Activated naive CD8-positive, alpha-beta T cell treated with anti-CD3 and anti-CD28 coated beads, Interleukin-2, amount 50 U/mL, for 24 hours (primary cell): ENCODE results near the gene SORT1.
A peak's percentile ranks its signal among the peaks of the same experiment; 100 is the strongest.

Source experiments
- ATAC-seq: fragments of 150-1000 bp; cut with Tn5 transposase; one replicate; pipeline ENCODE4 v1.10.0; 2021
- DNase-seq: peaks from one replicate; pipeline ENCODE4 v3.0.0; 2021
- H3K27ac Mint-ChIP-seq: one replicate; pipeline ENCODE4 v1.8.0; 2021; ENCODE audit warnings: mild to moderate bottlenecking, mixed read lengths
- H3K27me3 Mint-ChIP-seq: one replicate; pipeline ENCODE4 v1.8.0; 2021; ENCODE audit warnings: mixed read lengths
- H3K36me3 Mint-ChIP-seq: one replicate; pipeline ENCODE4 v1.8.0; 2021; ENCODE audit warnings: low read depth, mixed read lengths
- H3K4me1 Mint-ChIP-seq: one replicate; pipeline ENCODE4 v1.8.0; 2021; ENCODE audit warnings: mixed read lengths
- H3K4me3 Mint-ChIP-seq: one replicate; pipeline ENCODE4 v1.8.0; 2021; ENCODE audit warnings: mild to moderate bottlenecking, moderate library complexity, mixed read lengths
- H3K9me3 Mint-ChIP-seq: one replicate; pipeline ENCODE4 v1.8.0; 2021; ENCODE audit warnings: mixed read lengths

Gene SORT1

DNA sequence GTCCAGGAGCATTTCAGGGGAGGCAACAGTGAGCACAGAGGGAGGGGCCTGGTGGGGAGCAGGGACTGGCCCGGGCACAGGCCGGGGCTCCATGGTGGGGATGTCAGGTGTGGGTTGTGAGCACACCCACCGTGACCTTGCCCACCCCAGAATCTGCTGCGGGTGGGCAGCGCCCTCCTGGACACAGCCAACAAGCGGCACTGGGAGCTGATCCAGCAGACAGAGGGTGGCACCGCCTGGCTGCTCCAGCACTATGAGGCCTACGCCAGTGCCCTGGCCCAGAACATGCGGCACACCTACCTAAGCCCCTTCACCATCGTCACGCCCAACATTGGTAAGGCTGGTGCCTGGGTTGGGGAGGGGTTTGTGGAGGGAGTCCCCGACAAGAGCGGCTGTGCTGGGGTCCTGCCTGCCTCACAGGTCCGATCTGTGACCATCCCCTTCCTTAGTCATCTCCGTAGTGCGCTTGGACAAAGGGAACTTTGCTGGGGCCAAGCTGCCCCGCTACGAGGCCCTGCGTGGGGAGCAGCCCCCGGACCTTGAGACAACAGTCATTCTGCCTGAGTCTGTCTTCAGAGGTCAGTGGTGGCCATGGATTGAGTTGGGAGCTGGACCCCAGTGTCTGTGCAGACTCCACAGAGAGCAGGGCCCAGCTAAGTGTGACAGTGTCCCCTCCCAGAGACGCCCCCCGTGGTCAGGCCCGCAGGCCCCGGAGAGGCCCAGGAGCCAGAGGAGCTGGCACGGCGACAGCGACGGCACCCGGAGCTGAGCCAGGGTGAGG, 129.1 kb downstream of the SORT1 start:
- ATAC-seq: no peak
- DNase-seq: no peak
- Mint-ChIP-seq H3K4me1 (peaks cover under 1% of the 10 kb centered on the region), H3K36me3 (no peaks in the 10 kb centered on the region), H3K9me3 (no peaks in the 10 kb centered on the region), H3K27me3 (no peaks in the 10 kb centered on the region), H3K27ac (no peak overlapping the region), H3K4me3 (no peak overlapping the region)

DNA sequence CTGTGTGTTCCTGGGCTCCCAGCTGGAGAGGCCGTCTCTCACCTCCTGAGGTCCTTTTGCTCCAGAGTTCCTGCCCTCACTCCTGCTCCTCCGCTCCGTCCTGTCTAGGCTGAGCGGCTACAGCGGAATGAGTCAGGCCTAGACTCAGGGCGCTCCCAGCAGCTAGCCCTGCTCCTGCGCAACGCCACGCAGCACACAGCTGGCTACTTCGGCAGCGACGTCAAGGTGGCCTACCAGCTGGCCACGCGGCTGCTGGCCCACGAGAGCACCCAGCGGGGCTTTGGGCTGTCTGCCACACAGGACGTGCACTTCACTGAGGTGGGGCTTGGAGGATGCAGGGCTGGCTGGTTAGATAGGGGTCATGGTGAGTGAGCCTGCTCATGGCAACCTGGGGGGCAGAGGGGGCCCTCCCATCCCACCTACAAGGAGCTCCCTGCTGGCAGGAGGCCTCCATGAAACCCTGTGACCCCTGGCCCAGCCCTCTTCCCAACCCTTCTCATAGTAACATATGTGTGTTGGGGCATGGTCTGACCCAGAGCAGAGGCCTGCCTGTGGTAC, 129.9 kb downstream of the SORT1 start:
- Mint-ChIP-seq H3K27ac (no peak overlapping the region), H3K36me3 (no peaks in the 10 kb centered on the region), H3K4me3 (no peak overlapping the region), H3K9me3 (no peaks in the 10 kb centered on the region), H3K27me3 (peaks cover 2% of the 10 kb centered on the region), H3K4me1 (peaks cover 3% of the 10 kb centered on the region)
- no peak for ATAC-seq
- no peak for DNase-seq

DNA sequence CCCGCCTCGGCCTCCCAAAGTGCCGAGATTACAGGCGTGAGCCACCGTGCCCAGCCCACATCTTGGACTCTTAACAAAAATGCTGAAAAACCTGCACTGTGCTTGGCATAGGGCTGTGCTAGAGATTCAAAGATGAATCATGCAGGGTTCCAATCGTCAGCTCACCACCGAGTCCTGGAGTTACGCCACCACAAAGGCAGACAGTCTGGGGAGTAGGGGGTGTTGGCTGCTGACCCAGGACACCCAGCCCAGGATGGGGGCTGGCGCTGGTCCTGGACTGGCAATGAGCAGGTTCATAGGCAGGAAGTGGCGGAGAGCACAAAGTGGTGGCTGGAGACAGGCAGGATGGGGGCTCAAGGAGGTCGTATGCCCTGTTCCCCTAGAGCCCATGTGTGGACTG, 130.8 kb downstream of the SORT1 start:
- Mint-ChIP-seq H3K27me3 (peaks cover 2% of the 10 kb centered on the region), H3K36me3 (no peaks in the 10 kb centered on the region), H3K9me3 (no peaks in the 10 kb centered on the region), H3K4me3 (no peak overlapping the region), H3K4me1 (peaks cover 3% of the 10 kb centered on the region), H3K27ac (no peak overlapping the region)
- no peak for ATAC-seq
- no peak for DNase-seq

DNA sequence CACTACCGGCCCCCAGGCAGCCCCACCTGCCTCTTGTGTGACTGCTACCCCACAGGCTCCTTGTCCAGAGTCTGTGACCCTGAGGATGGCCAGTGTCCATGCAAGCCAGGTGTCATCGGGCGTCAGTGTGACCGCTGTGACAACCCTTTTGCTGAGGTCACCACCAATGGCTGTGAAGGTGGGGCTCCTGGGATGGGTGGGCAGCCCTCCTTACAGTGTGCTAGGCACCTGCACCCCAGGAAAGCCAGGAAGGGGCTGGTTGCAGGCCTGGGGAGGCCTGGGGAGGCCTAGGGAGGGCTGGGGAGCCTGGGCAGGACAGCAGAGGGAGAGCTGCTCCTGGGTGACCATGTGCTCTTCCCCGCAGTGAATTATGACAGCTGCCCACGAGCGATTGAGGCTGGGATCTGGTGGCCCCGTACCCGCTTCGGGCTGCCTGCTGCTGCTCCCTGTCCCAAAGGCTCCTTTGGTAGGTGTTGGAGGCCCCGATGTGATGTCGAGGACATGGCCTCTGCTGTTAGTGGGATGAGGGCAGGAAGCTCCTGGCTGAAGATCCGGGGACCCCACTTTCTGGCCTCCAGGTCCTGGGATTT, 131.9 kb downstream of the SORT1 start:
- DNase-seq: no peak
- no peaks in the 10 kb centered on the region for H3K9me3 Mint-ChIP-seq
- no peak overlapping the region for H3K27ac Mint-ChIP-seq
- no peak overlapping the region for H3K4me3 Mint-ChIP-seq
- ATAC-seq: no peak
- no peaks in the 10 kb centered on the region for H3K36me3 Mint-ChIP-seq
- H3K4me1 Mint-ChIP-seq: peaks cover 3% of the 10 kb centered on the region
- H3K27me3 Mint-ChIP-seq: peaks cover 2% of the 10 kb centered on the region

DNA sequence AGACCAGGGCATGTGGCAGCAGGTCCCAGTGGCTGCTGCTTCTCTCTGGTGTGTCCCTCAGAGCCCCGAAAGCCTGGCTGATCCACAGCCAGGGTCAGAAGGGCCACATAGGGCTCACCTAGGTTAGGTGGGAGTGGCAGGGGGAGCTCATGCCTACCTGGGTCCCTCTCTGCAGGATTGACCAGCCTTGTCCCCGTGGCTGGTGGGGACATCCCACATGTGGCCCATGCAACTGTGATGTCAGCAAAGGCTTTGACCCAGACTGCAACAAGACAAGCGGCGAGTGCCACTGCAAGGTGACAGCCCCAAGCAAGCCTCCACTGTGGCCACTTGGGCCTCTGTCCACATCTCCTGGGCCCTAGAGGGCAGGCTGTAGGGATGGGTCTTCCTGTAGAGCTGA, 132.7 kb downstream of the SORT1 start:
- Mint-ChIP-seq H3K9me3 (no peaks in the 10 kb centered on the region), H3K27ac (no peak overlapping the region)

DNA sequence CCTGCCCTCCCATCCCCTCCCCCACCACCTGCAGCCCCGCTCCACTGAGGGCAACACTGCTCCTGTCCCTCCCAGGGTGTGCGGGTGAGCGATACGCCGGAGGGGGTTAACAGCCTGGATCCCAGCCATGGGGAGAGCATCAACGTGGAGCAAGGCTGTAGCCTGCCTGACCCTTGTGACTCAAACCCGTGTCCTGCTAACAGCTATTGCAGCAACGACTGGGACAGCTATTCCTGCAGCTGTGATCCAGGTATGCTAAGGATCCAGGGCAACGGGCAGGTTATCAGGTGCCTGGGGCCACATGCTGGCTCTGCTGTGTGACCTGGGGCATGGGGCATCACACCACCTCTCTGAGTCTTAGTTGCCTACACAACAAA, 133.4 kb downstream of the SORT1 start:
- peaks cover 3% of the 10 kb centered on the region for H3K4me1 Mint-ChIP-seq
- no peak overlapping the region for H3K4me3 Mint-ChIP-seq
- no peak for DNase-seq
- H3K27ac Mint-ChIP-seq: no peak overlapping the region
- H3K27me3 Mint-ChIP-seq: peaks cover 2% of the 10 kb centered on the region
- no peaks in the 10 kb centered on the region for H3K36me3 Mint-ChIP-seq
- no peak for ATAC-seq
- H3K9me3 Mint-ChIP-seq: no peaks in the 10 kb centered on the region

More for the DNA sequence above, 132.7 kb downstream of the SORT1 start:
- DNase-seq: no peak
- H3K4me1 Mint-ChIP-seq: peaks cover 3% of the 10 kb centered on the region
- H3K27me3 Mint-ChIP-seq: peaks cover 2% of the 10 kb centered on the region
- H3K4me3 Mint-ChIP-seq: no peak overlapping the region
- no peak for ATAC-seq
- no peaks in the 10 kb centered on the region for H3K36me3 Mint-ChIP-seq

DNA sequence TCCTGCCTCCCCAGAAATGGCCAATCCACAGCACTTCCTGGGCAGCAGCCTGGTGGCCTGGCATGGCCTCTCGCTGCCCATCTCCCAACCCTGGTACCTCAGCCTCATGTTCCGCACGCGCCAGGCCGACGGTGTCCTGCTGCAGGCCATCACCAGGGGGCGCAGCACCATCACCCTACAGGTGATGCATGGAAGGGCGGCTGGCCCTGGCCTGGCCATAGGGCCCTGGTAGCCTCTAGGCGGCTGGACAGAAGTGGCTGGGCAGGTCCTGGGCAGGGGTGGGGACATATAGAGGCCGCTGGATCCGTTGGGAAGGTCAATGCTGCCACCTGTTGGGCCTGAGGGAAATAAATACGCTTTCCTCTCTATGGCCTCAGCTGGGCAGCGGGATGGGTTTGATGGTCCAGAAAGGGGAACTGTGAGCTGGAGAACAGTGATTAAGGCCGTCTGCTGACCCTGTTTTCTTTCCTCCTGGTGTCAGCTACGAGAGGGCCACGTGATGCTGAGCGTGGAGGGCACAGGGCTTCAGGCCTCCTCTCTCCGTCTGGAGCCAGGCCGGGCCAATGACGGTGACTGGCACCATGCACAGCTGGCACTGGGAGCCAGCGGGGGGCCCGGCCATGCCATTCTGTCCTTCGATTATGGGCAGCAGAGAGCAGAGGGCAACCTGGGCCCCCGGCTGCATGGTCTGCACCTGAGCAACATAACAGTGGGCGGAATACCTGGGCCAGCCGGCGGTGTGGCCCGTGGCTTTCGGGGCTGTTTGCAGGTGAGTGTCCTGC, 133.9 kb downstream of the SORT1 start:
- DNase-seq: peak; percentile 86
- ATAC-seq: peak; percentile 90
- H3K4me3 Mint-ChIP-seq: no peak overlapping the region
- peaks cover 2% of the 10 kb centered on the region for H3K27me3 Mint-ChIP-seq
- no peaks in the 10 kb centered on the region for H3K36me3 Mint-ChIP-seq
- peaks cover 3% of the 10 kb centered on the region for H3K4me1 Mint-ChIP-seq
- H3K9me3 Mint-ChIP-seq: no peaks in the 10 kb centered on the region
- H3K27ac Mint-ChIP-seq: peak overlapping the region; percentile 78

DNA sequence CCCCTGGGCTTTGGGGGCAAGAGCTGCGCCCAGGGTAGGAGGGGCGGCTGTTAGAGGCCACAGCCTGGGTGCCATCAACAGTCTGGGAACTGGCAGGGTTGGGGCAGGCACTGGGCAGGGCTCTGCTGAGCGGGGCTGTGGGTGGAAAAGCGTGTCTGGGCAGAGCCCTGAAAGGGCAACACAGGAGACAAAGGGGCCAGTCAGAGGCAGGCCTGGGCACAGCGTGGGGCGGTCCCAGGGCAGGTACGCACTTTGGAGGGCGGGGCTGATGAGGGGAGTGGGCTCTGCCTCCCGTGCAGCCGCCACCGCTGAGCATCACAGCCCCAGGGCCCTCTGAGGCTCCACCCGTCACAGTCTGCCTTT, 134.5 kb downstream of the SORT1 start:
- Mint-ChIP-seq H3K36me3 (no peaks in the 10 kb centered on the region), H3K4me3 (no peak overlapping the region), H3K27me3 (peaks cover 2% of the 10 kb centered on the region), H3K9me3 (no peaks in the 10 kb centered on the region), H3K27ac (peak overlapping the region; percentile 78), H3K4me1 (peaks cover 3% of the 10 kb centered on the region)
- ATAC-seq (no peak), DNase-seq (no peak)

DNA sequence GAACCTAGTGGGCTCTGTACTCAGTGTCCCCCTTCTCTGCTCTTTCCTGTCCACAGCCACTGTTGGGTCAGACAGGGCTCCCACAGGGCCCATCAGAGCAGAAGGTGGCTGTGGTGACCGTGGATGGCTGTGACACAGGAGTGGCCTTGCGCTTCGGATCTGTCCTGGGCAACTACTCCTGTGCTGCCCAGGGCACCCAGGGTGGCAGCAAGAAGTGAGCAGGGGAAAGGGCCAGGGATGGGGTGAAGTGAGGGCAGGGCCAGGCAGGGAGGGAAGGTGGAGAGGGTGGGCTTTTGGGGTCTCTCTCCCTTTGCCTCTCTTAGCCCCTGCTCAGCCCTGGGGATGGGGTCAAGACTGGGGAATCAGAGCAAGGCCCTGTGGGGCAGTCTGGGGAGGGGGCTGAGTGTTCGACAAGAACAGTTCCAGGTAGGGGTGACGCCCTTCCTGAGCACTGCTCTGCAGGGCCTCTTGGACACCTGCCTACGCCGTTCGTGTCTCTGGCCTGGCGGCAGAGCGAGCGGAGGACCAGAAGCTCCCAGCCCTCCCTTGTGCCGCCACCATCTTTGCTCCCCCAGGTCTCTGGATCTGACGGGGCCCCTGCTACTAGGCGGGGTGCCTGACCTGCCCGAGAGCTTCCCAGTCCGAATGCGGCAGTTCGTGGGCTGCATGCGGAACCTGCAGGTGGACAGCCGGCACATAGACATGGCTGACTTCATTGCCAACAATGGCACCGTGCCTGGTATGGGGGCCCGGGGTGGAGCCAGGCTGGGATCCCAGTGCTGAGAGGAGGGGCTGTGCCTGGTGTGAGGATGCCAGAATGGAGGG, 135.3 kb downstream of the SORT1 start:
- H3K9me3 Mint-ChIP-seq: no peaks in the 10 kb centered on the region
- peaks cover 3% of the 10 kb centered on the region for H3K4me1 Mint-ChIP-seq
- no peak overlapping the region for H3K27ac Mint-ChIP-seq
- DNase-seq: no peak
- no peak for ATAC-seq
- H3K27me3 Mint-ChIP-seq: peaks cover 2% of the 10 kb centered on the region
- no peaks in the 10 kb centered on the region for H3K36me3 Mint-ChIP-seq
- no peak overlapping the region for H3K4me3 Mint-ChIP-seq

DNA sequence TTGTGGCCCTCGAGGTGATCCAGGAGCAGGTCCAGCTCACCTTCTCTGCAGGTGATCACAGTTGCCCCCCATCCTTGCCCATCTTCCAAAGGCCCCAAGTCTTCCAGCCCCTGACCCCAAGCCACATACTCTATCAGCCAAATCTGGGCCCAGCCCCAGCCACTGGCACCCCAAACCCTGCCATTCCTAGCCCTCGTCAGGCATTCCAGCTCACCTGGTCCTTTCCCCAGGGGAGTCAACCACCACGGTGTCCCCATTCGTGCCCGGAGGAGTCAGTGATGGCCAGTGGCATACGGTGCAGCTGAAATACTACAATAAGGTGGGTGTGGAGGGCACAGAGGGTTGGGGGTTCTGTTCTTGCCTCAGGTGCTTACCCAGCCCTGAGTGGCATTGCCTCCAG, 136.1 kb downstream of the SORT1 start:
- no peaks in the 10 kb centered on the region for H3K36me3 Mint-ChIP-seq
- no peak overlapping the region for H3K4me3 Mint-ChIP-seq
- H3K27ac Mint-ChIP-seq: no peak overlapping the region
- peaks cover 2% of the 10 kb centered on the region for H3K27me3 Mint-ChIP-seq
- DNase-seq (no peak), ATAC-seq (no peak)
- peaks cover 3% of the 10 kb centered on the region for H3K4me1 Mint-ChIP-seq
- no peaks in the 10 kb centered on the region for H3K9me3 Mint-ChIP-seq

DNA sequence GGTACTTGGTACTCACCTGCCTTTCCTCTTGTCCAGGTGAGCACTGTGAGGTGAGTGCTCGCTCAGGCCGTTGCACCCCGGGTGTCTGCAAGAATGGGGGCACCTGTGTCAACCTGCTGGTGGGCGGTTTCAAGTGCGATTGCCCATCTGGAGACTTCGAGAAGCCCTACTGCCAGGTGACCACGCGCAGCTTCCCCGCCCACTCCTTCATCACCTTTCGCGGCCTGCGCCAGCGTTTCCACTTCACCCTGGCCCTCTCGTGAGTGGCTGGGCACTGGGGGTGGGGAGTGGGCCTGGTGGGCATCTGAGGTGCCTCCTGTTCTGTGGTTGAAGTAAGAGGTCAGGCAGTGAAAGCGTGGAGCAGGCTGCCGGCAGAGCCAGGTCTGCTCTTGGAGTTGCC, 136.7 kb downstream of the SORT1 start:
- ATAC-seq: no peak
- Mint-ChIP-seq H3K27ac (no peak overlapping the region), H3K4me1 (peaks cover 3% of the 10 kb centered on the region), H3K27me3 (peaks cover 2% of the 10 kb centered on the region), H3K36me3 (no peaks in the 10 kb centered on the region), H3K9me3 (no peaks in the 10 kb centered on the region), H3K4me3 (no peak overlapping the region)
- no peak for DNase-seq

DNA sequence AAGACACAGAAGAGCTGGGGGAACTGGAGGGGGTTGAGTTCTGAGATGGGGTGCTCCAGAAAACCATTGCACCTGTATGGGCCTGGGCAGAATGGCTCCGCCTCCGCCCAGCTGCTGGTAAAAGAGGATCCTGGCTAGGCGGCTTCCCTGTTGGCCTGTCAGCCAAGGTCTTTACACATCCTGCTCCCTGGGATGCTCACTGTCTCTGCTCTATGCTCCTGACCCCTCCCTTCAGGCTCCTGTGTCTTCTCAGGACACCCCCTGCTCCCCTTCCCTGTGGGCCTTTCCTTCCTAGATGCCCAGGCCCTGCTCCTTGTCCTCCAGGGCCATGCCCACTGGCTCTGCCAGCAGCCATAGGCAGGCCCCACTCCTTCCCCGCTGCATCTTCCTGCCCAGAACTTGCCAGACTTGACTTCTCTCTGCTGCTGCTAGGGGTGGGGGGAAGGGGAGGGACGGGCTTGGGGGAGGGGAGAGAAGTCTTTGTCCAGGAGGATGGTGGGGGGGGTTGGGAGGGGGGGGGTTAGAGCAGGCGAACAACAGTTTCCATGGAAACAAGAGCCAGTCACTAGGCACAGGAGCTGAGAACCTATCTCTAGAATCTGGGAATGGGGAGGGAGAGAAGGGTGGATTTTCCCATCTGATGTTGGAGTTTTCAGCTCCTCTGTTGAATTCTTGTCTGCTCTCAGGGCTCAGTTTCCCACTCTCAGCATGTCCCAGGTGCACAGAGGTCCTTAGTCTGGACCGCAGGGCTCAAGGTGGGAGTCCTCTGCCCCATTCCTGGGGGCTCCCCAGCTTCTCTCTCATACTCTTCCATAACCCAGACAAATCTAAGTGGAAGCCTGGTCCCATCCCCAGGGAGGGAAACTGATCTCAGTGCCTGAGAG, 137.8 kb downstream of the SORT1 start:
- H3K9me3 Mint-ChIP-seq: no peaks in the 10 kb centered on the region
- ATAC-seq (no peak), DNase-seq (no peak)
- no peaks in the 10 kb centered on the region for H3K36me3 Mint-ChIP-seq
- no peak overlapping the region for H3K4me3 Mint-ChIP-seq
- H3K27ac Mint-ChIP-seq: no peak overlapping the region
- peaks cover 3% of the 10 kb centered on the region for H3K4me1 Mint-ChIP-seq
- peaks cover 2% of the 10 kb centered on the region for H3K27me3 Mint-ChIP-seq
